Lung (tissue), 12 donors: Measurements from ENCODE around the gene SDF4. TPM values are rescaled to one million over a fixed set of nuclear protein-coding genes. Genes with fewer than 3 reads are reported as not detected.

Experiments
- ATAC-seq: fragments of 200-7000 bp; cut with Tn5 transposase; one replicate; pipeline ENCODE4 v1.9.1; 2020; ENCODE audit warnings: moderate number of reproducible peaks; ENCODE audit not compliant: insufficient read depth, low FRiP score
- DNase-seq, 3 donors: peaks; one replicate each; pipeline ENCODE4 v3.0.0-alpha.2; 2013 to 2017
- H3K27ac ChIP-seq, 2 donors: one replicate each; pipeline ENCODE4 v1.5.1; 2013; ENCODE audit warnings: mild to moderate bottlenecking in 2 of 2, moderate library complexity in 2 of 2, control low read depth in 1 of 2, inconsistent platforms in 1 of 2, low read depth in 1 of 2, low read length in 1 of 2
- H3K27me3 ChIP-seq, 3 donors: one replicate each; pipeline ENCODE4 v1.5.1; 2013; ENCODE audit warnings: low read length in 2 of 3; ENCODE audit not compliant: control insufficient read depth in 3 of 3, insufficient read depth in 3 of 3
- H3K36me3 ChIP-seq, 4 donors: one replicate each; pipeline ENCODE4 v1.5.1; 2013; ENCODE audit warnings: low read length in 4 of 4, mild to moderate bottlenecking in 1 of 4, moderate library complexity in 1 of 4; ENCODE audit not compliant: control insufficient read depth in 4 of 4, insufficient read depth in 4 of 4
- H3K4me1 ChIP-seq, 5 donors: one replicate each; pipeline ENCODE4 v1.5.1; 2013; ENCODE audit warnings: low read length in 5 of 5, mild to moderate bottlenecking in 2 of 5, moderate library complexity in 1 of 5; ENCODE audit not compliant: control insufficient read depth in 5 of 5, insufficient read depth in 5 of 5
- H3K4me3 ChIP-seq: one replicate; pipeline ENCODE4 v1.5.1; 2013; ENCODE audit warnings: mild to moderate bottlenecking, control low read depth, moderate library complexity
- H3K9ac ChIP-seq, 2 donors: one replicate each; pipeline ENCODE4 v1.5.1; 2013; ENCODE audit warnings: low read length in 2 of 2, control low read depth in 1 of 2; ENCODE audit not compliant: insufficient read depth in 1 of 2
- H3K9me3 ChIP-seq, 4 donors: one replicate each; pipeline ENCODE4 v1.5.1; 2013; ENCODE audit warnings: low read length in 3 of 4, mild to moderate bottlenecking in 1 of 4, moderate library complexity in 1 of 4; ENCODE audit not compliant: control insufficient read depth in 4 of 4, insufficient read depth in 3 of 4
- WGBS, 2 donors: extraction: QIAGEN DNeasy Blood & Tissue Kit; methylation state at CpG; one replicate each; pipeline ENCODE4 v1.1.7; 2013; 5-methylcytosine and 5-hydroxymethylcytosine counted together
- polyA plus RNA-seq, 2 donors: library from polyadenylated mRNA; stranded (reverse); fragments of 200-250 nt; gene quantifications; one replicate each; pipeline ENCODE4 v1.2.1, GENCODE V29; 2013
- total RNA-seq, 2 donors: library from RNA; depleted of rRNA in 1 of 2; stranded (reverse); fragments of >200 nt in 1 of 2; gene quantifications; one replicate each; pipeline ENCODE4 v1.2.1, GENCODE V29; 2014 to 2021
- TF ChIP-seq, protein P1 (sequence below): IDR thresholded peaks from 2 replicates; pipeline ENCODE4 v1.5.1; 2012; ENCODE audit warnings: mild to moderate bottlenecking; ENCODE audit errors: control extremely low read depth, extremely low read depth
- donor health status: control.
- donor health status: control.
- donor health status: Bipolar disorder and iron deficiency.
- donor health status: healthy.
- donor health status: DM: yes; HTN: yes; CAD: no.

The SDF4 gene
- total and polyA plus RNA-seq, 4 donors, result 65.7 to 189 (median 143) TPM

DNA sequence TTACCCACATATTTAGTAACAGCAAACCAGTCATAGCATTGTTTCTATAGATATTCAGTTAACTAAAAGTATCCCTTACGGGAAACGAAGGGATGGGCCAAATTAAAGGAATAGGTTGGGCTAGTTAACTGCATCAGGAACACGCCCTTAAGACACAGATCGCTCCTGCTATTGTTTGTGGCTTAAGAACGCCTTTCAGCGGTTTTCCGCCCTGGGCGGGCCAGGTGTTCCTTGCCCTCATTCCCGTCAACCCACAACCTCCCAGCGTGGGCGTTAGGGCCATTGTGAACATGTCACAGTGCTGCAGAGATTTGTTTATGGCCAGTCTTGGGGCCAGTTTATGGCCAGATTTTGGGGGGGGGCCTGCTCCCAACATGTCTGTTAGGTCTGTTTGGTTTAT lies 40.1 kb downstream of the SDF4 start:
- no peaks in the 10 kb centered on the region for H3K36me3 ChIP-seq
- ATAC-seq, result no peak
- peaks cover 0 to 4% (median 0%) of the 10 kb centered on the region in 4 donors for H3K9me3 ChIP-seq
- H3K27ac ChIP-seq, result no peak overlapping the region
- H3K27me3 ChIP-seq, result no peaks in the 10 kb centered on the region
- TF ChIP-seq, protein P1, sequence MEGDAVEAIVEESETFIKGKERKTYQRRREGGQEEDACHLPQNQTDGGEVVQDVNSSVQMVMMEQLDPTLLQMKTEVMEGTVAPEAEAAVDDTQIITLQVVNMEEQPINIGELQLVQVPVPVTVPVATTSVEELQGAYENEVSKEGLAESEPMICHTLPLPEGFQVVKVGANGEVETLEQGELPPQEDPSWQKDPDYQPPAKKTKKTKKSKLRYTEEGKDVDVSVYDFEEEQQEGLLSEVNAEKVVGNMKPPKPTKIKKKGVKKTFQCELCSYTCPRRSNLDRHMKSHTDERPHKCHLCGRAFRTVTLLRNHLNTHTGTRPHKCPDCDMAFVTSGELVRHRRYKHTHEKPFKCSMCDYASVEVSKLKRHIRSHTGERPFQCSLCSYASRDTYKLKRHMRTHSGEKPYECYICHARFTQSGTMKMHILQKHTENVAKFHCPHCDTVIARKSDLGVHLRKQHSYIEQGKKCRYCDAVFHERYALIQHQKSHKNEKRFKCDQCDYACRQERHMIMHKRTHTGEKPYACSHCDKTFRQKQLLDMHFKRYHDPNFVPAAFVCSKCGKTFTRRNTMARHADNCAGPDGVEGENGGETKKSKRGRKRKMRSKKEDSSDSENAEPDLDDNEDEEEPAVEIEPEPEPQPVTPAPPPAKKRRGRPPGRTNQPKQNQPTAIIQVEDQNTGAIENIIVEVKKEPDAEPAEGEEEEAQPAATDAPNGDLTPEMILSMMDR, result no peak
- no peak for DNase-seq
- no peaks in the 10 kb centered on the region for H3K4me1 ChIP-seq
- H3K9ac ChIP-seq, result no peak overlapping the region
- no peak overlapping the region for H3K4me3 ChIP-seq
- WGBS, 2 donors, result 87 to 94% methylated on average over 11 of the region's 11 CpGs

DNA sequence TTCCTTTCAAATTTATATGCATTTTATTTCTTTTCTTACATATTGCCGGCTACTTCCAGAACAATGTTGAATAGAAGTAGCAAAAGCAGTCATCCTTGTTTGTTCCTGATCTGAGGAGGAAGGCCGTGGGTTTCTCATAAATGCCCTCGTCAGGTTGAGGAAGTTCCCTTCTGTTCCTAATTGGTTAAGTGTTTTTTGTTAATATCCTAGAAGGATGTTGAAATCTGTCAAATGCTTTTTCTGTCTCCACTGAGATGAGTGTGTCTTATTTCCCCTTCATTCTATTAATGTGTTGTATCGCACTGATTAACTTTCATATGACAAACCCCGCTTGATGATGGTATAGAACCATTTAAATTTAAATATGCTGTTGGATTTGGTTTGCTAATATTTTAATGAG lies 42.7 kb downstream of the SDF4 start:
- TF ChIP-seq, protein P1, result no peak
- DNase-seq, result no peak
- Histone ChIP-seq H3K9me3 (no peaks in the 10 kb centered on the region), H3K4me1 (no peaks in the 10 kb centered on the region), H3K4me3 (no peak overlapping the region), H3K9ac (no peak overlapping the region), H3K36me3 (no peaks in the 10 kb centered on the region), H3K27ac (no peak overlapping the region), H3K27me3 (no peaks in the 10 kb centered on the region)
- no peak for ATAC-seq
- WGBS, 2 donors, result 43 to 60% methylated on average over 5 of the region's 5 CpGs

DNA sequence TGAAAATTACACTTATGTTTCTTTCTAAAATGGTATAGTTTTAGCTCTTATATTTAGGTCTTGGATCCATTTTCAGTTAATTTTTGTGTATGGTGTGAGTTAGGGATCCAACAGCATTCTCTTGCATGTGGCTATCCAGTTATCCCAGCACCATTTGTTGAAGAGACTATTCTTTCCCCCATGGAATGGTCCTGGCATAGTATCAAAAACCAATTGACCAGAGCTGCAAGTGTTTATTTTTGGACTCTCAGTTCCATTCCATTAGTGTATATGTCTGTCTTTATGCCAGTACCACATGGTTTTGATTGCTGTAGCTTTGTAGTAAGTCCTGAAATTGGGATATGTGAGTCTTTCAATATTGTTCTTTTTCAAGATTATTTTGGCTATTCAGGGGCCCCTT lies 43.9 kb downstream of the SDF4 start:
- no peaks in the 10 kb centered on the region for H3K9me3 ChIP-seq
- ATAC-seq (no peak), DNase-seq (no peak)
- H3K4me1 ChIP-seq, result no peaks in the 10 kb centered on the region
- no peak overlapping the region for H3K27ac ChIP-seq
- no peaks in the 10 kb centered on the region for H3K27me3 ChIP-seq
- no peaks in the 10 kb centered on the region for H3K36me3 ChIP-seq
- TF ChIP-seq, protein P1, result no peak
- no peak overlapping the region for H3K9ac ChIP-seq
- no peak overlapping the region for H3K4me3 ChIP-seq

DNA sequence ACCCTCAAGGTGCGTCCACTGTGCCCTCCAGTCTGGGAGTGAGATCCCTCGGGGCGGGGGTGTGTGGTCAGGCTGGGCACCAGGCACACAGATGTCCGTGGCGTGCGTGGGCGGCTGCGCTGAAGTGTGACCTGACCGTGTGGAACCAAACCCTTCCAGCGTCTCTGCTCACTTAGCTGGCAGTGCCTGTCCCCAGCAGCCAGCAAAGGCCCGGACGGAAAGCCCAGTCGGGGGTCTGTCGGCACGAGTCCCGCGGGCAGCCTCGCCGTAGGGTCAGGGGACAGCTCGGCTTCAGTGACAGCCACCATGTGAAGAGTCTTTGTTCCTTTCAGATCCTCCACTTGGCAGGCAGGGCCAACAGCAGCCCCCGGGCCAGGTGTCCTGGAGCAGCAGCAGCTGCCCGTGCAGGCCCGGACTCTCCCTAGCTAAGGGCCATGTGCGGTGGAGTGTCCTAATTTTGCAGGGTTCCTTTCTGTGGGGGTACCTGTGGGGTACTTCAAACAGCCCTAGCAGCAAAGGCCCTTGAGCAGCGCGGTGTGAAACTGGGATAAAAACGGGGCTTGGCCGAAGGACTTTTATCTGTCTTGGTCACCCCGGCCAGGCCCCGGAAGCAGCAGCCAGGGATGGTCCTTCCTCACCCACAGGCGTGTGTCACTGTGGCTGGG lies 46.6 kb downstream of the SDF4 start:
- ATAC-seq, result no peak
- peaks cover 0 to 6% (median 0%) of the 10 kb centered on the region in 5 donors for H3K4me1 ChIP-seq
- WGBS, 2 donors, result 89 to 90% methylated on average over 29 to 31 of the region's 31 CpGs
- DNase-seq, result peak in 1 of 3 donors; percentile 12
- H3K27me3 ChIP-seq, result no peaks in the 10 kb centered on the region
- H3K27ac ChIP-seq, result no peak overlapping the region
- H3K4me3 ChIP-seq, result no peak overlapping the region
- no peaks in the 10 kb centered on the region for H3K36me3 ChIP-seq
- H3K9ac ChIP-seq, result no peak overlapping the region
- no peaks in the 10 kb centered on the region for H3K9me3 ChIP-seq
- TF ChIP-seq, protein P1, result no peak
